GM23338 (cell line): Measurements from ENCODE around the gene TMEM273. TPM values are rescaled to one million over a fixed set of nuclear protein-coding genes. Genes with fewer than 3 reads are reported as not detected.

Experiments
- ATAC-seq: fragments of 200-7000 bp; cut with Tn5 transposase; 3 replicates; pipeline ENCODE4 v1.9.1; 2020
- DNase-seq: peaks from one replicate; pipeline ENCODE4 v3.0.0-alpha.2; 2015; ENCODE audit warnings: low spot score
- H2AFZ ChIP-seq: fragments of 200-600 bp; sonication (generic); 2 replicates; pipeline ENCODE4 v1.8.0; 2016; ENCODE audit warnings: antibody characterized with exemption, mild to moderate bottlenecking, moderate library complexity
- H3F3A ChIP-seq: fragments of 200-600 bp; sonication (generic); replicated peaks from 2 replicates; pipeline ENCODE4 v1.8.0; 2017; ENCODE audit warnings: antibody characterized with exemption, mixed run types, low read depth
- H3K27ac ChIP-seq: fragments of 200-600 bp; sonication (generic); 2 replicates; pipeline ENCODE4 v1.6.1; 2016; ENCODE audit warnings: low read depth
- H3K27me3 ChIP-seq: fragments of 200-600 bp; sonication (generic); 2 replicates; pipeline ENCODE4 v1.8.0; 2016; ENCODE audit warnings: mild to moderate bottlenecking, mixed run types, moderate library complexity; ENCODE audit not compliant: insufficient read depth
- H3K36me3 ChIP-seq: fragments of 200-600 bp; sonication (generic); 2 replicates; pipeline ENCODE4 v1.8.0; 2016; ENCODE audit warnings: mild to moderate bottlenecking; ENCODE audit not compliant: insufficient read depth
- H3K4me1 ChIP-seq: fragments of 200-600 bp; sonication (generic); 2 replicates; pipeline ENCODE4 v1.8.0; 2016; ENCODE audit warnings: mild to moderate bottlenecking, moderate library complexity; ENCODE audit not compliant: insufficient read depth
- H3K4me2 ChIP-seq: fragments of 200-600 bp; sonication (generic); 2 replicates; pipeline ENCODE4 v1.7.1; 2017; ENCODE audit warnings: mixed run types
- H3K4me3 ChIP-seq: fragments of 200-600 bp; sonication (generic); 2 replicates; pipeline ENCODE4 v1.6.1; 2016; ENCODE audit warnings: mixed run types
- H3K79me2 ChIP-seq: fragments of 200-600 bp; sonication (generic); replicated peaks from 2 replicates; pipeline ENCODE4 v1.8.0; 2017; ENCODE audit warnings: mild to moderate bottlenecking; ENCODE audit not compliant: insufficient read depth
- H3K9me2 ChIP-seq: fragments of 200-600 bp; sonication (generic); 2 replicates; pipeline ENCODE4 v1.8.0; 2017; ENCODE audit not compliant: insufficient read depth
- H4K20me1 ChIP-seq: fragments of 200-600 bp; sonication (generic); replicated peaks from 2 replicates; pipeline ENCODE4 v1.8.0; 2017; ENCODE audit warnings: mild to moderate bottlenecking; ENCODE audit not compliant: insufficient read depth
- H3K27ac Mint-ChIP-seq: 2 replicates; pipeline ENCODE4 v1.8.0; 2020; ENCODE audit warnings: inconsistent platforms, mild to moderate bottlenecking, moderate library complexity, mixed read lengths
- H3K27me3 Mint-ChIP-seq: 3 replicates; pipeline ENCODE4 v1.8.0; 2022; ENCODE audit warnings: low read depth, mild to moderate bottlenecking, moderate library complexity, mixed read lengths, inconsistent platforms; ENCODE audit not compliant: insufficient read depth, poor library complexity
- H3K36me3 Mint-ChIP-seq: 3 replicates; pipeline ENCODE4 v1.8.0; 2021; ENCODE audit warnings: low read depth, mild to moderate bottlenecking, inconsistent platforms, moderate library complexity, mixed read lengths
- H3K4me1 Mint-ChIP-seq: 3 replicates; pipeline ENCODE4 v1.8.0; 2020; ENCODE audit warnings: mild to moderate bottlenecking, inconsistent platforms, mixed read lengths
- H3K4me3 Mint-ChIP-seq: 3 replicates; pipeline ENCODE4 v1.8.0; 2021; ENCODE audit warnings: moderate library complexity, mild to moderate bottlenecking, inconsistent platforms, mixed read lengths
- H3K9me3 Mint-ChIP-seq: 3 replicates; pipeline ENCODE4 v1.8.0; 2020; ENCODE audit warnings: moderate library complexity, mild to moderate bottlenecking, inconsistent platforms, mixed read lengths
- EZH2 ChIP-seq: fragments of 200-600 bp; sonication (generic); IDR thresholded peaks from one replicate; pipeline ENCODE4 v1.8.0; 2017; ENCODE audit warnings: antibody characterized with exemption, mild to moderate bottlenecking, low read depth; ENCODE audit not compliant: unreplicated experiment
- JUNB ChIP-seq: IDR thresholded peaks from one replicate; pipeline ENCODE4 v1.6.1; 2016; ENCODE audit warnings: antibody characterized with exemption; ENCODE audit not compliant: unreplicated experiment
- NANOG ChIP-seq: IDR thresholded peaks from 2 replicates; pipeline ENCODE4 v1.6.1; 2016; ENCODE audit warnings: antibody characterized with exemption, borderline replicate concordance
- POLR2AphosphoS5 ChIP-seq: IDR thresholded peaks from 2 replicates; pipeline ENCODE4 v1.6.1; 2016; ENCODE audit warnings: antibody characterized with exemption, low read depth
- STAT1 ChIP-seq: IDR thresholded peaks from one replicate; pipeline ENCODE4 v1.6.1; 2016; ENCODE audit warnings: antibody characterized with exemption; ENCODE audit not compliant: unreplicated experiment
- ZNF114 ChIP-seq: fragments of 250-450 bp; sonication (Bioruptor Pico); IDR thresholded peaks from 2 replicates; pipeline ENCODE4 v1.5.0; 2020; ENCODE audit warnings: mild to moderate bottlenecking, moderate library complexity
- ZNF331 ChIP-seq: fragments of 250-450 bp; sonication (Bioruptor Pico); IDR thresholded peaks from 2 replicates; pipeline ENCODE4 v1.5.0; 2020; ENCODE audit warnings: low read depth, mild to moderate bottlenecking, moderate library complexity
- polyA plus RNA-seq: library from polyadenylated mRNA; unstranded; fragments of >200 nt; fragmentation: Nextera tagmentation; extraction: Ambion mirVana; gene quantifications from 2 replicates; pipeline ENCODE4 v1.2.1, GENCODE V29; 2016
- total RNA-seq: library from RNA; depleted of rRNA; stranded (reverse); fragments of >200 nt; shearing (Covaris generic); gene quantifications from 2 replicates; pipeline ENCODE4 v1.2.3, GENCODE V29; 2014
- TF ChIP-seq, protein P1 (sequence below): fragments of 250-450 bp; sonication (Bioruptor Pico); IDR thresholded peaks from 2 replicates; pipeline ENCODE4 v1.5.0; 2020; ENCODE audit warnings: mild to moderate bottlenecking, moderate library complexity
- TF ChIP-seq, protein P2 (sequence below), 2 experiments: fragments of 200-600 bp in 1 of 2; sonication (generic) in 1 of 2; conservative IDR thresholded peaks; 2 replicates each; pipeline versions ENCODE4 v1.5.1 to v1.6.1; 2016 to 2017; ENCODE audit warnings: antibody characterized with exemption in 2 of 2, low read depth in 2 of 2, mild to moderate bottlenecking in 2 of 2, moderate library complexity in 1 of 2
- TF ChIP-seq, protein P3 (sequence below): IDR thresholded peaks from 2 replicates; pipeline ENCODE4 v1.6.1; 2016; ENCODE audit warnings: antibody characterized with exemption
- TF ChIP-seq, protein P4 (sequence below): IDR thresholded peaks from one replicate; pipeline ENCODE4 v1.6.1; 2018; ENCODE audit warnings: antibody characterized with exemption; ENCODE audit not compliant: unreplicated experiment

TMEM273 gene
- total and polyA plus RNA-seq, 2 experiments from 2014 or later, result not detected

DNA sequence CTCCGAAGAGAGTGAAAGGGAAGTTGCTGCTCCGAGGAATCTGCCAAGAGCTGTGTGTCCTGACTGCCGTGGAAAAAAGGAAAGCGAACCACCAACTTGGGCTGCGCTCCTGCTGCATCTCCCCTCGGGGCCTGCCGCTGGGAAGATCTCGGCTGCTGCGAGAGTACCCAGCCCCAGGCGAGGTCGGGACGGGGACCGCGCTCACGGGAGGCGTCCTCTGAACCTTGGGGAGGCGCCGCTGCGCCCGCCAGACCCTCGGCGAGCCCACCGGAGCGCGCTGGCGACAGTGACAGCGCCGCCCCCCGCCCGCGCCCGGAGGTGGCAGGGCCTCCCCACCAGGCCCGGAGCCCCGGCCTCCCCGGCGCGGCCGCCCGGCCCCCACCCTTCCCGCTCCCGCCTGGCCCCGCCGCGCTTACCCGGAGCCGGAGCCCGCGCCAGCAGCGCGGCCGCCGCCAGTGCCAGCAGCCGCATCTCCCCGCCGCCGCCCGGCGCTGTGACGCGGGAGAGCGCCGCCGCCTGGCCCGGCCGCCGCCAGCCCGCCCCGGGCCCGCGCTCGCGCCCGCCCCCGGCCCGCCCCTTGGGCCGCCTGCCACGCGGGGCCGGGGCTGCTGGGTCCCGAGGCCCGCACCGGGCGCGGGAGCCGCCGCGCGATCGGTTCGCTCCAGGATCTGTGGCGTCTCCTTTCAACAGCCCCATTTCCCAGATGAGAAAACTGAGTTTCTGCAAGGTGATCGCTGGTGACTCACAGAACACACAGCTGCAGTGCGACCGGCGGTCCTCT, 73.0 kb downstream of the TMEM273 start, which contains the start of gene VSTM4:
Gene VSTM4, minus strand, starts transcription at position 508 of the 781 bp plus-strand sequence. Its CDS starts 37 bp downstream, at position 471.
- no peak within 1 kb of the TSS for H3K27ac ChIP-seq
- TF ChIP-seq ZNF331 (CRISPR knock-in tag) (no peak), NANOG (no peak), JUNB (no peak), EZH2 (no peak), STAT1 (no peak), POLR2AphosphoS5 (no peak), ZNF114 (no peak)
- TF ChIP-seq, protein P1, sequence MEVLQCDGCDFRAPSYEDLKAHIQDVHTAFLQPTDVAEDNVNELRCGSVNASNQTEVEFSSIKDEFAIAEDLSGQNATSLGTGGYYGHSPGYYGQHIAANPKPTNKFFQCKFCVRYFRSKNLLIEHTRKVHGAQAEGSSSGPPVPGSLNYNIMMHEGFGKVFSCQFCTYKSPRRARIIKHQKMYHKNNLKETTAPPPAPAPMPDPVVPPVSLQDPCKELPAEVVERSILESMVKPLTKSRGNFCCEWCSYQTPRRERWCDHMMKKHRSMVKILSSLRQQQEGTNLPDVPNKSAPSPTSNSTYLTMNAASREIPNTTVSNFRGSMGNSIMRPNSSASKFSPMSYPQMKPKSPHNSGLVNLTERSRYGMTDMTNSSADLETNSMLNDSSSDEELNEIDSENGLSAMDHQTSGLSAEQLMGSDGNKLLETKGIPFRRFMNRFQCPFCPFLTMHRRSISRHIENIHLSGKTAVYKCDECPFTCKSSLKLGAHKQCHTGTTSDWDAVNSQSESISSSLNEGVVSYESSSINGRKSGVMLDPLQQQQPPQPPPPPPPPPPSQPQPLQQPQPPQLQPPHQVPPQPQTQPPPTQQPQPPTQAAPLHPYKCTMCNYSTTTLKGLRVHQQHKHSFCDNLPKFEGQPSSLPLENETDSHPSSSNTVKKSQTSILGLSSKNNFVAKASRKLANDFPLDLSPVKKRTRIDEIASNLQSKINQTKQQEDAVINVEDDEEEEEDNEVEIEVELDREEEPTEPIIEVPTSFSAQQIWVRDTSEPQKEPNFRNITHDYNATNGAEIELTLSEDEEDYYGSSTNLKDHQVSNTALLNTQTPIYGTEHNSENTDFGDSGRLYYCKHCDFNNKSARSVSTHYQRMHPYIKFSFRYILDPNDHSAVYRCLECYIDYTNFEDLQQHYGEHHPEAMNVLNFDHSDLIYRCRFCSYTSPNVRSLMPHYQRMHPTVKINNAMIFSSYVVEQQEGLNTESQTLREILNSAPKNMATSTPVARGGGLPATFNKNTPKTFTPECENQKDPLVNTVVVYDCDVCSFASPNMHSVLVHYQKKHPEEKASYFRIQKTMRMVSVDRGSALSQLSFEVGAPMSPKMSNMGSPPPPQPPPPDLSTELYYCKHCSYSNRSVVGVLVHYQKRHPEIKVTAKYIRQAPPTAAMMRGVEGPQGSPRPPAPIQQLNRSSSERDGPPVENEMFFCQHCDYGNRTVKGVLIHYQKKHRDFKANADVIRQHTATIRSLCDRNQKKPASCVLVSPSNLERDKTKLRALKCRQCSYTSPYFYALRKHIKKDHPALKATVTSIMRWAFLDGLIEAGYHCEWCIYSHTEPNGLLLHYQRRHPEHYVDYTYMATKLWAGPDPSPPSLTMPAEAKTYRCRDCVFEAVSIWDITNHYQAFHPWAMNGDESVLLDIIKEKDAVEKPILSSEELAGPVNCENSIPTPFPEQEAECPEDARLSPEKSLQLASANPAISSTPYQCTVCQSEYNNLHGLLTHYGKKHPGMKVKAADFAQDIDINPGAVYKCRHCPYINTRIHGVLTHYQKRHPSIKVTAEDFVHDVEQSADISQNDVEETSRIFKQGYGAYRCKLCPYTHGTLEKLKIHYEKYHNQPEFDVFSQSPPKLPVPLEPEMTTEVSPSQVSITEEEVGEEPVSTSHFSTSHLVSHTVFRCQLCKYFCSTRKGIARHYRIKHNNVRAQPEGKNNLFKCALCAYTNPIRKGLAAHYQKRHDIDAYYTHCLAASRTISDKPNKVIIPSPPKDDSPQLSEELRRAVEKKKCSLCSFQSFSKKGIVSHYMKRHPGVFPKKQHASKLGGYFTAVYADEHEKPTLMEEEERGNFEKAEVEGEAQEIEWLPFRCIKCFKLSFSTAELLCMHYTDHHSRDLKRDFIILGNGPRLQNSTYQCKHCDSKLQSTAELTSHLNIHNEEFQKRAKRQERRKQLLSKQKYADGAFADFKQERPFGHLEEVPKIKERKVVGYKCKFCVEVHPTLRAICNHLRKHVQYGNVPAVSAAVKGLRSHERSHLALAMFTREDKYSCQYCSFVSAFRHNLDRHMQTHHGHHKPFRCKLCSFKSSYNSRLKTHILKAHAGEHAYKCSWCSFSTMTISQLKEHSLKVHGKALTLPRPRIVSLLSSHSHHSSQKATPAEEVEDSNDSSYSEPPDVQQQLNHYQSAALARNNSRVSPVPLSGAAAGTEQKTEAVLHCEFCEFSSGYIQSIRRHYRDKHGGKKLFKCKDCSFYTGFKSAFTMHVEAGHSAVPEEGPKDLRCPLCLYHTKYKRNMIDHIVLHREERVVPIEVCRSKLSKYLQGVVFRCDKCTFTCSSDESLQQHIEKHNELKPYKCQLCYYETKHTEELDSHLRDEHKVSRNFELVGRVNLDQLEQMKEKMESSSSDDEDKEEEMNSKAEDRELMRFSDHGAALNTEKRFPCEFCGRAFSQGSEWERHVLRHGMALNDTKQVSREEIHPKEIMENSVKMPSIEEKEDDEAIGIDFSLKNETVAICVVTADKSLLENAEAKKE (CRISPR knock-in tag), result no peak
- TF ChIP-seq, protein P2, sequence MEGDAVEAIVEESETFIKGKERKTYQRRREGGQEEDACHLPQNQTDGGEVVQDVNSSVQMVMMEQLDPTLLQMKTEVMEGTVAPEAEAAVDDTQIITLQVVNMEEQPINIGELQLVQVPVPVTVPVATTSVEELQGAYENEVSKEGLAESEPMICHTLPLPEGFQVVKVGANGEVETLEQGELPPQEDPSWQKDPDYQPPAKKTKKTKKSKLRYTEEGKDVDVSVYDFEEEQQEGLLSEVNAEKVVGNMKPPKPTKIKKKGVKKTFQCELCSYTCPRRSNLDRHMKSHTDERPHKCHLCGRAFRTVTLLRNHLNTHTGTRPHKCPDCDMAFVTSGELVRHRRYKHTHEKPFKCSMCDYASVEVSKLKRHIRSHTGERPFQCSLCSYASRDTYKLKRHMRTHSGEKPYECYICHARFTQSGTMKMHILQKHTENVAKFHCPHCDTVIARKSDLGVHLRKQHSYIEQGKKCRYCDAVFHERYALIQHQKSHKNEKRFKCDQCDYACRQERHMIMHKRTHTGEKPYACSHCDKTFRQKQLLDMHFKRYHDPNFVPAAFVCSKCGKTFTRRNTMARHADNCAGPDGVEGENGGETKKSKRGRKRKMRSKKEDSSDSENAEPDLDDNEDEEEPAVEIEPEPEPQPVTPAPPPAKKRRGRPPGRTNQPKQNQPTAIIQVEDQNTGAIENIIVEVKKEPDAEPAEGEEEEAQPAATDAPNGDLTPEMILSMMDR (conservative IDR thresholded peaks at IDR 0.05; ENCODE audit: low read depth in 2 of 2), result no peak
- TF ChIP-seq, protein P3, sequence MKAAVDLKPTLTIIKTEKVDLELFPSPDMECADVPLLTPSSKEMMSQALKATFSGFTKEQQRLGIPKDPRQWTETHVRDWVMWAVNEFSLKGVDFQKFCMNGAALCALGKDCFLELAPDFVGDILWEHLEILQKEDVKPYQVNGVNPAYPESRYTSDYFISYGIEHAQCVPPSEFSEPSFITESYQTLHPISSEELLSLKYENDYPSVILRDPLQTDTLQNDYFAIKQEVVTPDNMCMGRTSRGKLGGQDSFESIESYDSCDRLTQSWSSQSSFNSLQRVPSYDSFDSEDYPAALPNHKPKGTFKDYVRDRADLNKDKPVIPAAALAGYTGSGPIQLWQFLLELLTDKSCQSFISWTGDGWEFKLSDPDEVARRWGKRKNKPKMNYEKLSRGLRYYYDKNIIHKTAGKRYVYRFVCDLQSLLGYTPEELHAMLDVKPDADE, result no peak
- TF ChIP-seq, protein P4, sequence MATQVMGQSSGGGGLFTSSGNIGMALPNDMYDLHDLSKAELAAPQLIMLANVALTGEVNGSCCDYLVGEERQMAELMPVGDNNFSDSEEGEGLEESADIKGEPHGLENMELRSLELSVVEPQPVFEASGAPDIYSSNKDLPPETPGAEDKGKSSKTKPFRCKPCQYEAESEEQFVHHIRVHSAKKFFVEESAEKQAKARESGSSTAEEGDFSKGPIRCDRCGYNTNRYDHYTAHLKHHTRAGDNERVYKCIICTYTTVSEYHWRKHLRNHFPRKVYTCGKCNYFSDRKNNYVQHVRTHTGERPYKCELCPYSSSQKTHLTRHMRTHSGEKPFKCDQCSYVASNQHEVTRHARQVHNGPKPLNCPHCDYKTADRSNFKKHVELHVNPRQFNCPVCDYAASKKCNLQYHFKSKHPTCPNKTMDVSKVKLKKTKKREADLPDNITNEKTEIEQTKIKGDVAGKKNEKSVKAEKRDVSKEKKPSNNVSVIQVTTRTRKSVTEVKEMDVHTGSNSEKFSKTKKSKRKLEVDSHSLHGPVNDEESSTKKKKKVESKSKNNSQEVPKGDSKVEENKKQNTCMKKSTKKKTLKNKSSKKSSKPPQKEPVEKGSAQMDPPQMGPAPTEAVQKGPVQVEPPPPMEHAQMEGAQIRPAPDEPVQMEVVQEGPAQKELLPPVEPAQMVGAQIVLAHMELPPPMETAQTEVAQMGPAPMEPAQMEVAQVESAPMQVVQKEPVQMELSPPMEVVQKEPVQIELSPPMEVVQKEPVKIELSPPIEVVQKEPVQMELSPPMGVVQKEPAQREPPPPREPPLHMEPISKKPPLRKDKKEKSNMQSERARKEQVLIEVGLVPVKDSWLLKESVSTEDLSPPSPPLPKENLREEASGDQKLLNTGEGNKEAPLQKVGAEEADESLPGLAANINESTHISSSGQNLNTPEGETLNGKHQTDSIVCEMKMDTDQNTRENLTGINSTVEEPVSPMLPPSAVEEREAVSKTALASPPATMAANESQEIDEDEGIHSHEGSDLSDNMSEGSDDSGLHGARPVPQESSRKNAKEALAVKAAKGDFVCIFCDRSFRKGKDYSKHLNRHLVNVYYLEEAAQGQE, result no peak
- peaks cover 10% of the 10 kb centered on the region for H3K27me3 Mint-ChIP-seq

More for the DNA sequence above, 73.0 kb downstream of the TMEM273 start, which contains the start of gene VSTM4:
- Histone ChIP-seq H3K4me1 (no peaks in the 10 kb centered on the region), H3K4me3 (peak within 1 kb of the TSS; percentile 57), H3K4me2 (peak within 1 kb of the TSS; percentile 79), H3K79me2 (no peaks in the 10 kb centered on the region), H4K20me1 (no peaks in the 10 kb centered on the region), H2AFZ (peak within 1 kb of the TSS; percentile 96), H3K9me2 (no peaks in the 10 kb centered on the region), H3K27me3 (peaks cover 11% of the 10 kb centered on the region), H3F3A (no peaks in the 10 kb centered on the region), H3K36me3 (no peaks in the 10 kb centered on the region)
- ATAC-seq, result peak; percentile 77
- peak; percentile 61 for DNase-seq
- Mint-ChIP-seq H3K36me3 (no peaks in the 10 kb centered on the region), H3K9me3 (no peaks in the 10 kb centered on the region), H3K4me1 (peaks cover 5% of the 10 kb centered on the region; the same call in 2 of the 3 replicates), H3K27ac (no peak within 1 kb of the TSS), H3K4me3 (peak within 1 kb of the TSS; percentile 80)
